Glutamatergic neuron (in vitro differentiated cells): ENCODE measurements around the gene MBTPS2. TPM values are rescaled to one million over a fixed set of nuclear protein-coding genes. Genes with fewer than 3 reads are reported as not detected.
"Not testable (repeated sequence)": the region's sequence is repeated elsewhere in the genome, so short reads cannot be mapped to it uniquely, and the experiment has no call there.

Source experiments
- DNase-seq: peaks from one replicate; pipeline ENCODE4 v3.0.0; 2022
- H3K27ac Mint-ChIP-seq: one replicate; pipeline ENCODE4 v1.8.0; 2020; ENCODE audit warnings: mild to moderate bottlenecking, mixed read lengths, inconsistent platforms; ENCODE audit not compliant: unreplicated experiment
- H3K27me3 Mint-ChIP-seq: one replicate; pipeline ENCODE4 v1.8.0; 2020; ENCODE audit warnings: mild to moderate bottlenecking, moderate library complexity, mixed read lengths, inconsistent platforms; ENCODE audit not compliant: unreplicated experiment
- H3K36me3 Mint-ChIP-seq: one replicate; pipeline ENCODE4 v1.8.0; 2020; ENCODE audit warnings: mild to moderate bottlenecking, mixed read lengths, inconsistent platforms; ENCODE audit not compliant: unreplicated experiment
- H3K4me1 Mint-ChIP-seq: one replicate; pipeline ENCODE4 v1.8.0; 2020; ENCODE audit warnings: mild to moderate bottlenecking, low read depth, mixed read lengths, inconsistent platforms; ENCODE audit not compliant: unreplicated experiment
- H3K4me3 Mint-ChIP-seq: one replicate; pipeline ENCODE4 v1.8.0; 2020; ENCODE audit warnings: mild to moderate bottlenecking, mixed read lengths, inconsistent platforms; ENCODE audit not compliant: unreplicated experiment
- H3K9me3 Mint-ChIP-seq: one replicate; pipeline ENCODE4 v1.8.0; 2020; ENCODE audit warnings: mild to moderate bottlenecking, moderate library complexity, mixed read lengths, inconsistent platforms; ENCODE audit not compliant: unreplicated experiment
- CTCF ChIP-seq: fragments of 200-600 bp; sonication (generic); IDR thresholded peaks from one replicate; pipeline ENCODE4 v1.5.0; 2021; ENCODE audit not compliant: partially characterized antibody, unreplicated experiment
- total RNA-seq: library from RNA; stranded (reverse); fragmentation: NEBNext Ultra II Directional; extraction: Animal tissue kit (Norgen Biotek cat#: 25700); gene quantifications from one replicate; pipeline ENCODE4 v1.2.1, GENCODE V29; 2021; ENCODE audit not compliant: unreplicated experiment

The MBTPS2 gene
- total RNA-seq, 1 donor from 2014 or later = 22.3 TPM

GRCh38 chrX:21813612-21814368 is 25.6 kb upstream of the MBTPS2 start:
- H3K4me1 Mint-ChIP-seq = peaks cover 2% of the 10 kb centered on the region
- no peaks in the 10 kb centered on the region for H3K27me3 Mint-ChIP-seq
- DNase-seq = no peak
- H3K4me3 Mint-ChIP-seq = no peak overlapping the region
- no peak for TF ChIP-seq CTCF
- H3K27ac Mint-ChIP-seq = no peak overlapping the region
- peaks cover 1% of the 10 kb centered on the region for H3K9me3 Mint-ChIP-seq
- no peaks in the 10 kb centered on the region for H3K36me3 Mint-ChIP-seq

GRCh38 chrX:21816136-21816535 is 23.3 kb upstream of the MBTPS2 start:
- H3K27me3 Mint-ChIP-seq = no peaks in the 10 kb centered on the region
- DNase-seq = no peak
- H3K4me3 Mint-ChIP-seq = no peak overlapping the region
- no peak for TF ChIP-seq CTCF
- H3K36me3 Mint-ChIP-seq = no peaks in the 10 kb centered on the region
- no peak overlapping the region for H3K27ac Mint-ChIP-seq
- peaks cover 2% of the 10 kb centered on the region for H3K4me1 Mint-ChIP-seq
- peaks cover 1% of the 10 kb centered on the region for H3K9me3 Mint-ChIP-seq

- not testable (repeated sequence) for DNase-seq, H3K36me3 Mint-ChIP-seq, H3K27me3 Mint-ChIP-seq, H3K27ac Mint-ChIP-seq, H3K4me1 Mint-ChIP-seq, H3K4me3 Mint-ChIP-seq, H3K9me3 Mint-ChIP-seq
Observed at GRCh38 chrX:21820170-21820569, 19.2 kb upstream of the MBTPS2 start.

- no peak overlapping the region for H3K27ac Mint-ChIP-seq
- no peak for DNase-seq
- H3K27me3 Mint-ChIP-seq = no peaks in the 10 kb centered on the region
- no peaks in the 10 kb centered on the region for H3K9me3 Mint-ChIP-seq
- no peak overlapping the region for H3K4me3 Mint-ChIP-seq
- no peaks in the 10 kb centered on the region for H3K36me3 Mint-ChIP-seq
- no peak for TF ChIP-seq CTCF
- H3K4me1 Mint-ChIP-seq = no peaks in the 10 kb centered on the region
Observed at GRCh38 chrX:21821875-21822274, 17.5 kb upstream of the MBTPS2 start.

- Mint-ChIP-seq H3K27ac (no peak overlapping the region), H3K4me3 (no peak overlapping the region), H3K9me3 (no peaks in the 10 kb centered on the region), H3K4me1 (no peaks in the 10 kb centered on the region), H3K27me3 (no peaks in the 10 kb centered on the region), H3K36me3 (no peaks in the 10 kb centered on the region)
- no peak for DNase-seq
- TF ChIP-seq CTCF = no peak
Observed at GRCh38 chrX:21831496-21831895, 7.9 kb upstream of the MBTPS2 start.
